ENCODE measurements around the gene TIGAR.

The TIGAR gene

DNA sequence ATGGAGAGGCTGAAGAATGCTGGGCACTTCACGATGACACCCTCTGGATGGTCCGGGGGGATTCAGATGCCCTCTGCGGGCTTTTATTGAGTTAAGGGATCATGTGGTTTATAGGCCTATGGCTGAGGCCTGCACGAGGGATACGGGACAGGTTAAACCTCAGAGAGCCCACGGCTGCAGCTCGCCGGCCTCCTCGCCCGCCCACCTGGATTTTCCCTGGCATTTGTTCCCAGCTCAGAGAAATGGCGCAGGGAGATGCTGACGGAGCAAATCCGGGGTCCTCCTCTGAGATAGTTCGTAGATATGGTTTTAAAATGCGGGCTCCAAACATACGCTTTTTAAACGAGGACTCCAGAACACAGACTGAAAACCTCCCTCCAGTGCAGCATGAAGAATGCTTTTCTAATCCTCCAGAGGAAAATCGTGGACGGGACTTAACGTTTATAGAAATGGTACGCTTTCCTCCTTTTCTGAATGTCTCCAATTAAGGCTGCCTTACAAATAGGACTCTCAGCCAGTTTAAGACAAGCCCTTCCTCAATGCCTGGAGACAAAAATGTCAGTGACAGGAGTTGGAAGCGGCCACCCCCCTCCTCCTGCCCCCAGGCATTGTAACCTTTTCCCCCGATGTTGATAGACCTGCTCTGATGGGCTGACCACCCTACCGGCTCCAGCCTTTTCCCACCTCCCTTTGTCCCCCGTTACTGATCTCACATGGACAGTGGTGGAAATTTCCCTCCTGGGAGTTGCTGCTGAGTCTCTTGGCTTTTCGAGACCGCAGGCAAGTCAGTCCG is 30.8 kb upstream of the TIGAR start:
- Histone ChIP-seq H3K27ac (ENCODE audit: insufficient read depth, low read length, poor library complexity, severe bottlenecking) (peak overlapping the region; percentile 12), H3K4me3 (ENCODE audit: insufficient read depth, low read depth, low read length, poor library complexity, severe bottlenecking) (no peak overlapping the region), H3K36me3 (ENCODE audit: control insufficient read depth, insufficient read depth, low read length) (peaks cover 86% of the 10 kb centered on the region), H3K27me3 (replicated peaks; ENCODE audit: control insufficient read depth, insufficient read depth, low read length, poor library complexity, severe bottlenecking) (no peaks in the 10 kb centered on the region), H3K9me3 (ENCODE audit: control insufficient read depth, low read length) (no peaks in the 10 kb centered on the region), H3K4me1 (ENCODE audit: control insufficient read depth, insufficient read depth, low read length, poor library complexity, severe bottlenecking) (peaks cover 42% of the 10 kb centered on the region)
- no peak for DNase-seq

DNA sequence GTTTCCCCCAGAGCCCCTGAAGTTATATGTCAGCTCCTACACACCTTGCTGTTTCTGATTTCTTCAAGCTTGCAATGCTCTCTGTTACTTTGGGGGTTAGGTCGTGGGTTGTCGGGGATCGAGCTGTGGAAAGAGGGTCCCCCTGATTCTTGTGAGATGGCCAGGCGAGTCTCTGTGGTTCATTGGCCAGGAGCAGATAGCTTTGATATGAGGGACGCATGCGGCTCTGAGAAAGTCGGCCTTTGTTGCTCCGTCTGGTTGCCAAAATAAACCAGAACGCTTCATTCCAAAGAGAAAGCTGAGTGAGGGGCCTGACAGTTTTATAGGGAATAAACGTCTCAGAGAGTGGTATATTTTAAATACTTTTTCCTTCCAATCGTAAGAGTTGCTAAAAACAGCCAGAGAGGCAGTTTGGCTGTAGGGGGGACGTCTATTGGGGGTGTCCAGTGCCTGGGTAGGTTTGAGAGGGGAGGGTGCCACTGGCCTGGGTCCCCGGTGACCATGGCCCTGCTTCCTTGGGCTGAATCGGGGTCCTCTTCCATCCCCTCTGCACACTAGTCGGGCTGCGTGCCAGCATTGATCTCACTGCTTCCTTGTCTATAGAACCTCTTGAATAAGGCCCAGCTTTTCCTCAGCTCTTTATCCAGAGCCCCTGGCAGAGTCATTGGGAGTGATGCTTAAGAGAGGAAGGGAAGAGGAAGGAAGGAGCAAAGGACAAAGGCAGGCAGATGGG is 28.5 kb upstream of the TIGAR start:
- H3K4me3 ChIP-seq (ENCODE audit: insufficient read depth, low read depth, low read length, poor library complexity, severe bottlenecking), result peak overlapping the region; percentile 0
- peaks cover 27% of the 10 kb centered on the region for H3K4me1 ChIP-seq (ENCODE audit: control insufficient read depth, insufficient read depth, low read length, poor library complexity, severe bottlenecking)
- H3K36me3 ChIP-seq (ENCODE audit: control insufficient read depth, insufficient read depth, low read length), result peaks cover 78% of the 10 kb centered on the region
- H3K27ac ChIP-seq (ENCODE audit: insufficient read depth, low read length, poor library complexity, severe bottlenecking), result peak overlapping the region; percentile 43
- H3K27me3 ChIP-seq (replicated peaks; ENCODE audit: control insufficient read depth, insufficient read depth, low read length, poor library complexity, severe bottlenecking), result no peaks in the 10 kb centered on the region
- H3K9me3 ChIP-seq (ENCODE audit: control insufficient read depth, low read length), result no peaks in the 10 kb centered on the region
- DNase-seq, result no peak

DNA sequence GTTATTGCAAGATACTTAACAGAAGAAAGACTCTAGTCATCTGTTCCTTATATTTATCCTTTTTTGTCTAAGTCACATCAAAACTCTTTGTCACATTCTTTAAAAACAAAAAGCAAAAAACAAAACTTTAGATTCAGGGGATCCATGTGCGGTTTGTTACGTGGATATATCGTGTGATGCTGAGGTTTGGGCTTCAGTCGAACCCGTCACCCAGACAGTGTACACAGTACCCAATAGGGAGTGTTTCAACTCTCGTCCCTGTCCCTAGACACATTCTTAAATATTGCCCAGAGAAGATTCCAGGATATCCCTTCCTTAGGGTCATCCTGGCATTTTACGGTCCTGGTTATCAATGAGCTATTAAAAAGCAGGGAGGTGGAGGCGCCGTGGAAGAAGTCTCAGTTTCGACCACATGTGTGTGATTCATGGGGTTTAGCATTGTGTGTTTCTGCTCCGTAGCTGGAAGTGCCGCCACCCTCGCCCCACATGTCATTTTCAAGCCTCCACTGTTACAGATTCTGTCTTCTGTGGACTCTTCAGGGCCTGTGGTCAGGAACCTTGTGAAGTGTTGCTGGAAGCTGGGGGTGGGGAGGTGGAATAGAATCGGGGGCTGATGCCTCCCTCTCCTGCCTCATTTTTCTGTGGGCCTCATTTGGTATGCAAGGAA is 27.6 kb upstream of the TIGAR start:
- Histone ChIP-seq H3K27ac (ENCODE audit: insufficient read depth, low read length, poor library complexity, severe bottlenecking) (peak overlapping the region; percentile 43), H3K9me3 (ENCODE audit: control insufficient read depth, low read length) (no peaks in the 10 kb centered on the region), H3K27me3 (replicated peaks; ENCODE audit: control insufficient read depth, insufficient read depth, low read length, poor library complexity, severe bottlenecking) (no peaks in the 10 kb centered on the region), H3K4me1 (ENCODE audit: control insufficient read depth, insufficient read depth, low read length, poor library complexity, severe bottlenecking) (peaks cover 27% of the 10 kb centered on the region), H3K4me3 (ENCODE audit: insufficient read depth, low read depth, low read length, poor library complexity, severe bottlenecking) (no peak overlapping the region), H3K36me3 (ENCODE audit: control insufficient read depth, insufficient read depth, low read length) (peaks cover 78% of the 10 kb centered on the region)
- DNase-seq, result no peak

GRCh38 chr12:4293966-4294505 is 27.0 kb upstream of the TIGAR start:
- Histone ChIP-seq H3K4me3 (ENCODE audit: insufficient read depth, low read depth, low read length, poor library complexity, severe bottlenecking) (no peak overlapping the region), H3K4me1 (ENCODE audit: control insufficient read depth, insufficient read depth, low read length, poor library complexity, severe bottlenecking) (peaks cover 27% of the 10 kb centered on the region), H3K27me3 (replicated peaks; ENCODE audit: control insufficient read depth, insufficient read depth, low read length, poor library complexity, severe bottlenecking) (no peaks in the 10 kb centered on the region), H3K36me3 (ENCODE audit: control insufficient read depth, insufficient read depth, low read length) (peaks cover 76% of the 10 kb centered on the region), H3K27ac (ENCODE audit: insufficient read depth, low read length, poor library complexity, severe bottlenecking) (peak overlapping the region; percentile 43), H3K9me3 (ENCODE audit: control insufficient read depth, low read length) (no peaks in the 10 kb centered on the region)
- no peak for DNase-seq

DNA sequence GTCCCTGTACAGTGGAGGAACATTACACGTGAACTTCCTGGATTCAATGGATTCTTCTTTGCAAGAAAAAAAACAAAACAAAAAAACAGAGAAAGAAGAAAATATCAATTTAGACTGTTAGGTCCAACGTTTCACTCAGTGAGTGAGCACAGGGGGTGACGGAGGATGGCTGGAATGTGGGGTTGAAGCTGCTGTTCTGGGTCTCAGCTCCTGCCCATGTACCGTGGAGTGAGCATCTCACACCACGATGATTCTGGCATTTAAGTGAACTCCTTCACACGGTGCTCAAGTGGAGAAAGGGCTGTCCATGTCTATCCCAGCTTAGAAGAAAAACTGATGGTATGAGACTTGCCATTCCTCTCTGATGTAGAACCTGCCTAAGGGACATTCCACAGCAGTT is 24.3 kb upstream of the TIGAR start:
- peaks cover 20% of the 10 kb centered on the region for H3K4me1 ChIP-seq (ENCODE audit: control insufficient read depth, insufficient read depth, low read length, poor library complexity, severe bottlenecking)
- peaks cover 73% of the 10 kb centered on the region for H3K36me3 ChIP-seq (ENCODE audit: control insufficient read depth, insufficient read depth, low read length)
- no peak overlapping the region for H3K27ac ChIP-seq (ENCODE audit: insufficient read depth, low read length, poor library complexity, severe bottlenecking)
- no peaks in the 10 kb centered on the region for H3K27me3 ChIP-seq (replicated peaks; ENCODE audit: control insufficient read depth, insufficient read depth, low read length, poor library complexity, severe bottlenecking)
- no peaks in the 10 kb centered on the region for H3K9me3 ChIP-seq (ENCODE audit: control insufficient read depth, low read length)
- no peak overlapping the region for H3K4me3 ChIP-seq (ENCODE audit: insufficient read depth, low read depth, low read length, poor library complexity, severe bottlenecking)
- no peak for DNase-seq

- Histone ChIP-seq H3K27ac (ENCODE audit: insufficient read depth, low read length, poor library complexity, severe bottlenecking) (no peak overlapping the region), H3K27me3 (replicated peaks; ENCODE audit: control insufficient read depth, insufficient read depth, low read length, poor library complexity, severe bottlenecking) (no peaks in the 10 kb centered on the region), H3K9me3 (ENCODE audit: control insufficient read depth, low read length) (no peaks in the 10 kb centered on the region), H3K4me3 (ENCODE audit: insufficient read depth, low read depth, low read length, poor library complexity, severe bottlenecking) (no peak overlapping the region), H3K4me1 (ENCODE audit: control insufficient read depth, insufficient read depth, low read length, poor library complexity, severe bottlenecking) (peaks cover 12% of the 10 kb centered on the region), H3K36me3 (ENCODE audit: control insufficient read depth, insufficient read depth, low read length) (peaks cover 73% of the 10 kb centered on the region)
- DNase-seq, result no peak
Observed at GRCh38 chr12:4297617-4298016, 23.4 kb upstream of the TIGAR start.

DNA sequence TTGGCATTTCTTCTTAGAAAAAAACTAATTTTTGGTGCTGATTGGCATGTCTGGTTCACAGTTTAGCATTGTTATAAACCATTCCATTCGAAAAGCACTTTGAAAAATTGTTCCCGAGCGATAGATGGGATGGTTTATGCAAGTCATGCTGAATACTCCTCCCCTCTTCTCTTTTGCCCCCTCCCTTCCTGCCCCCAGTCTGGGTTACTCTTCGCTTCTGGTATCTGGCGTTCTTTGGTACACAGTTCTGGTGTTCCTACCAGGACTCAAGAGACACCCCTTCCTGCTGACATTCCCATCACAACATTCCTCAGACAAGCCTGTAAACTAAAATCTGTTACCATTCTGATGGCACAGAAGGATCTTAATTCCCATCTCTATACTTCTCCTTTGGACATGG is 20.1 kb upstream of the TIGAR start:
- Histone ChIP-seq H3K4me1 (ENCODE audit: control insufficient read depth, insufficient read depth, low read length, poor library complexity, severe bottlenecking) (no peaks in the 10 kb centered on the region), H3K36me3 (ENCODE audit: control insufficient read depth, insufficient read depth, low read length) (peaks cover 86% of the 10 kb centered on the region), H3K4me3 (ENCODE audit: insufficient read depth, low read depth, low read length, poor library complexity, severe bottlenecking) (no peak overlapping the region), H3K27ac (ENCODE audit: insufficient read depth, low read length, poor library complexity, severe bottlenecking) (no peak overlapping the region), H3K27me3 (replicated peaks; ENCODE audit: control insufficient read depth, insufficient read depth, low read length, poor library complexity, severe bottlenecking) (no peaks in the 10 kb centered on the region), H3K9me3 (ENCODE audit: control insufficient read depth, low read length) (no peaks in the 10 kb centered on the region)
- no peak for DNase-seq

DNA sequence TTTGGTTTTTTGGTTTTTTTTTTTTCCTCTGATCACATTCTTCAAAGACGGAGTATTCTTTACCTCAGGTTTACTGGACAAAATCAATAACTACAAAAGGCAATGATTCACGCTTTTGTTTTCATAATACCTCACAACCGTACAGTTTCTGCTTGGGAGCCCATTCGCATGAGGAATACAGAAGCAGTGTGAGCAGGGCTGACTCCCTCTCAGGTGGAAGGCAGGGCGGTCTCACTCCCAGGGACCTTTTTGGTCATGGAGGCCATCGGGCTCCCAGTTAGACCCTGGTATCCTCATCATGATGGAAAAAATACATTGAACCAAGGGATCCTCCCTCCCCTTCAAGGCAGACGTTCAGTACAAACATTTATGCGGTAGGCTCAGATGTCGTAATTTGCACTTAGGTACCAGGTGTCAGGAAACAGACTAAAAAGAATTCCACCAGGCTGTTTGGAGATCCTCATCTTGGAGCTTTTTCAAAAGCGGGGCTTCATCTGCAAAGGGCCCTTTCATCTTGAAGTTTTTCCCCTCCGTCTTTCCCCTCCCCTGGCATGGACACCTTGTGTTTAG is 19.0 kb upstream of the TIGAR start:
- DNase-seq, result no peak
- no peak overlapping the region for H3K27ac ChIP-seq (ENCODE audit: insufficient read depth, low read length, poor library complexity, severe bottlenecking)
- peaks cover 83% of the 10 kb centered on the region for H3K36me3 ChIP-seq (ENCODE audit: control insufficient read depth, insufficient read depth, low read length)
- H3K4me1 ChIP-seq (ENCODE audit: control insufficient read depth, insufficient read depth, low read length, poor library complexity, severe bottlenecking), result no peaks in the 10 kb centered on the region
- H3K9me3 ChIP-seq (ENCODE audit: control insufficient read depth, low read length), result no peaks in the 10 kb centered on the region
- H3K4me3 ChIP-seq (ENCODE audit: insufficient read depth, low read depth, low read length, poor library complexity, severe bottlenecking), result no peak overlapping the region
- H3K27me3 ChIP-seq (replicated peaks; ENCODE audit: control insufficient read depth, insufficient read depth, low read length, poor library complexity, severe bottlenecking), result no peaks in the 10 kb centered on the region

DNA sequence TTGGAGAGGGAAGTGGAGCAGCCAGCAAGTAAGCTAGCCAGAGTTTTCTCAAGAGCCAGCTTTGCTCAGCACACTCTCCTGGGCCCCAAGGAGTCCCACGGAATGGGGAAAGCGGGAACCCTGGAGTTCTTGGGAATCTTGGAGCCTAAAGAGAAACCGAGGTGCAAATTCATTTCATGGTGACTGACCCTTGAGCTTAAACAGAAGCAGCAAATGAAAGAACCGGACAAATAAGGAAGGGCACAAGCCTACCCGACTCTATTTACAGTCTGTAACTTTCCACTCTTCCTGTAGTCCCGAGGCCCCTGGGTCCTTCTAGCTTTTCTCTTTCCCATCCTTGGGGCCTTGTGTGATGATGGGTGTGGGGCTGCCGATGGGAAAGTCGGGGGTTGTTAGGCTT is 18.1 kb upstream of the TIGAR start:
- H3K9me3 ChIP-seq (ENCODE audit: control insufficient read depth, low read length), result no peaks in the 10 kb centered on the region
- H3K36me3 ChIP-seq (ENCODE audit: control insufficient read depth, insufficient read depth, low read length), result peaks cover 78% of the 10 kb centered on the region
- no peak overlapping the region for H3K27ac ChIP-seq (ENCODE audit: insufficient read depth, low read length, poor library complexity, severe bottlenecking)
- no peak overlapping the region for H3K4me3 ChIP-seq (ENCODE audit: insufficient read depth, low read depth, low read length, poor library complexity, severe bottlenecking)
- H3K27me3 ChIP-seq (replicated peaks; ENCODE audit: control insufficient read depth, insufficient read depth, low read length, poor library complexity, severe bottlenecking), result no peaks in the 10 kb centered on the region
- no peaks in the 10 kb centered on the region for H3K4me1 ChIP-seq (ENCODE audit: control insufficient read depth, insufficient read depth, low read length, poor library complexity, severe bottlenecking)
- no peak for DNase-seq
